BLaER1 (cell line): ENCODE data around the gene TMEM140.

ENCODE experiments used
- H3K27ac ChIP-seq: shearing (Covaris generic); formaldehyde crosslinking; 2 replicates; pipeline ENCODE4 v1.8.1; 2022
- H3K27me3 ChIP-seq: shearing (Covaris generic); formaldehyde crosslinking; 2 replicates; pipeline ENCODE4 v1.8.1; 2022
- H3K36me3 ChIP-seq: shearing (Covaris generic); formaldehyde crosslinking; 2 replicates; pipeline ENCODE4 v1.8.1; 2022
- H3K4me1 ChIP-seq: shearing (Covaris generic); formaldehyde crosslinking; 2 replicates; pipeline ENCODE4 v1.8.1; 2022
- H3K4me2 ChIP-seq: shearing (Covaris generic); formaldehyde crosslinking; 2 replicates; pipeline ENCODE4 v1.8.1; 2022
- H3K4me3 ChIP-seq: shearing (Covaris generic); formaldehyde crosslinking; 2 replicates; pipeline ENCODE4 v1.8.1; 2022
- H3K9ac ChIP-seq: shearing (Covaris generic); formaldehyde crosslinking; 2 replicates; pipeline ENCODE4 v1.8.1; 2022
- H3K9me3 ChIP-seq: shearing (Covaris generic); formaldehyde crosslinking; 2 replicates; pipeline ENCODE4 v1.8.1; 2022
- H4K20me1 ChIP-seq: shearing (Covaris generic); formaldehyde crosslinking; 2 replicates; pipeline ENCODE4 v1.8.1; 2022
- Cebpa-rat ChIP-seq: shearing (Covaris generic); IDR thresholded peaks from 2 replicates; pipeline ENCODE4 v1.8.1; 2022

TMEM140 gene

GRCh38 chr7:135128931-135129330 lies 18.9 kb upstream of the TMEM140 start:
- Histone ChIP-seq H3K9me3 (peaks cover 8% of the 10 kb centered on the region), H3K27ac (no peak overlapping the region), H3K4me1 (peaks cover 6% of the 10 kb centered on the region; the same call in 1 of the 2 replicates), H3K36me3 (no peaks in the 10 kb centered on the region), H3K27me3 (no peaks in the 10 kb centered on the region), H3K9ac (no peak overlapping the region), H4K20me1 (no peaks in the 10 kb centered on the region), H3K4me3 (no peak overlapping the region), H3K4me2 (no peak overlapping the region)
- TF ChIP-seq Cebpa-rat, result no peak

GRCh38 chr7:135129579-135129978 lies 18.3 kb upstream of the TMEM140 start:
- no peak overlapping the region for H3K4me2 ChIP-seq
- H3K27ac ChIP-seq, result no peak overlapping the region
- no peaks in the 10 kb centered on the region for H3K27me3 ChIP-seq
- no peak overlapping the region for H3K4me3 ChIP-seq
- H3K36me3 ChIP-seq, result no peaks in the 10 kb centered on the region
- H3K9ac ChIP-seq, result no peak overlapping the region
- no peaks in the 10 kb centered on the region for H4K20me1 ChIP-seq
- H3K9me3 ChIP-seq, result peaks cover 8% of the 10 kb centered on the region
- peaks cover 6% of the 10 kb centered on the region; the same call in 1 of the 2 replicates for H3K4me1 ChIP-seq
- TF ChIP-seq Cebpa-rat, result no peak

GRCh38 chr7:135143885-135144668 lies 3.8 kb upstream of the TMEM140 start:
- Histone ChIP-seq H4K20me1 (no peaks in the 10 kb centered on the region), H3K27ac (no peak overlapping the region), H3K27me3 (no peaks in the 10 kb centered on the region), H3K9me3 (no peaks in the 10 kb centered on the region), H3K4me3 (no peak overlapping the region), H3K4me2 (no peak overlapping the region), H3K4me1 (peaks cover 21% of the 10 kb centered on the region), H3K36me3 (no peaks in the 10 kb centered on the region), H3K9ac (no peak overlapping the region)
- TF ChIP-seq Cebpa-rat, result no peak

- Histone ChIP-seq H3K36me3 (no peaks in the 10 kb centered on the region), H3K4me3 (peak overlapping the region; percentile 64)
- no peak for TF ChIP-seq Cebpa-rat
These were observed 452 bp upstream of the TMEM140 start for GRCh38 chr7:135147341-135147898.

GRCh38 chr7:135150072-135150782 lies 2.4 kb downstream of the TMEM140 start:
- Histone ChIP-seq H3K4me2 (peak overlapping the region; percentile 51; the same call in 1 of the 2 replicates), H3K9ac (no peak overlapping the region), H3K27me3 (no peaks in the 10 kb centered on the region), H3K9me3 (peaks cover 11% of the 10 kb centered on the region), H3K4me1 (peaks cover 51% of the 10 kb centered on the region), H3K36me3 (no peaks in the 10 kb centered on the region), H4K20me1 (no peaks in the 10 kb centered on the region), H3K27ac (no peak overlapping the region), H3K4me3 (no peak overlapping the region)
- TF ChIP-seq Cebpa-rat, result no peak

More at GRCh38 chr7:135147341-135147898, 452 bp upstream of the TMEM140 start:
- Histone ChIP-seq H3K9me3 (no peaks in the 10 kb centered on the region), H3K27me3 (no peaks in the 10 kb centered on the region), H3K4me1 (peaks cover 45% of the 10 kb centered on the region), H3K4me2 (peak overlapping the region; percentile 88), H4K20me1 (no peaks in the 10 kb centered on the region), H3K9ac (peak overlapping the region; percentile 72), H3K27ac (peak overlapping the region; percentile 50)

- Histone ChIP-seq H3K4me1 (peaks cover 51% of the 10 kb centered on the region), H3K4me2 (peak overlapping the region; percentile 51; the same call in 1 of the 2 replicates), H4K20me1 (no peaks in the 10 kb centered on the region), H3K27me3 (no peaks in the 10 kb centered on the region), H3K9ac (no peak overlapping the region), H3K9me3 (peaks cover 20% of the 10 kb centered on the region), H3K36me3 (0 out of 2 replicates have a peak, but pooled peaks cover 8% of the 10 kb centered on the region), H3K4me3 (no peak overlapping the region), H3K27ac (no peak overlapping the region; the same call in 1 of the 2 replicates)
- no peak for TF ChIP-seq Cebpa-rat
These were observed 3.3 kb downstream of the TMEM140 start for GRCh38 chr7:135151132-135151531.

- Histone ChIP-seq H3K4me3 (no peak overlapping the region), H3K9ac (no peak overlapping the region), H4K20me1 (no peaks in the 10 kb centered on the region), H3K36me3 (0 out of 2 replicates have a peak, but pooled peaks cover 9% of the 10 kb centered on the region), H3K27me3 (no peaks in the 10 kb centered on the region), H3K4me2 (peak overlapping the region; percentile 51; the same call in 1 of the 2 replicates), H3K27ac (no peak overlapping the region; the same call in 1 of the 2 replicates), H3K9me3 (peaks cover 24% of the 10 kb centered on the region), H3K4me1 (peaks cover 51% of the 10 kb centered on the region)
- TF ChIP-seq Cebpa-rat, result no peak
These were observed 3.7 kb downstream of the TMEM140 start for GRCh38 chr7:135151533-135151932.

- no peak for TF ChIP-seq Cebpa-rat
- Histone ChIP-seq H3K4me3 (no peak overlapping the region), H3K36me3 (peaks cover 16% of the 10 kb centered on the region), H3K27ac (no peak overlapping the region), H4K20me1 (no peaks in the 10 kb centered on the region), H3K27me3 (no peaks in the 10 kb centered on the region), H3K4me1 (peaks cover 45% of the 10 kb centered on the region), H3K9ac (no peak overlapping the region), H3K4me2 (peak overlapping the region; percentile 8; the same call in 1 of the 2 replicates), H3K9me3 (peaks cover 33% of the 10 kb centered on the region)
These were observed 4.6 kb downstream of the TMEM140 start for GRCh38 chr7:135152442-135152841.

GRCh38 chr7:135154734-135155133 lies 6.9 kb downstream of the TMEM140 start:
- Histone ChIP-seq H4K20me1 (no peaks in the 10 kb centered on the region), H3K4me2 (no peak overlapping the region), H3K4me3 (no peak overlapping the region), H3K9me3 (peaks cover 50% of the 10 kb centered on the region), H3K27ac (no peak overlapping the region), H3K27me3 (no peaks in the 10 kb centered on the region), H3K9ac (no peak overlapping the region), H3K4me1 (peaks cover 32% of the 10 kb centered on the region), H3K36me3 (peaks cover 36% of the 10 kb centered on the region)
- no peak for TF ChIP-seq Cebpa-rat

GRCh38 chr7:135156290-135156689 lies 8.4 kb downstream of the TMEM140 start:
- Histone ChIP-seq H3K27me3 (no peaks in the 10 kb centered on the region), H3K4me1 (peaks cover 38% of the 10 kb centered on the region), H3K36me3 (peaks cover 36% of the 10 kb centered on the region), H3K4me2 (no peak overlapping the region), H3K27ac (no peak overlapping the region), H4K20me1 (no peaks in the 10 kb centered on the region), H3K4me3 (no peak overlapping the region), H3K9ac (no peak overlapping the region), H3K9me3 (peaks cover 50% of the 10 kb centered on the region)
- no peak for TF ChIP-seq Cebpa-rat
